Osteoblast (primary cell): Measurements from ENCODE around the gene ULK4. TPM values are rescaled to one million over a fixed set of nuclear protein-coding genes. Genes with fewer than 3 reads are reported as not detected.
A peak's percentile ranks its signal among the peaks of the same experiment; 100 is the strongest.

Experiments used
- DNase-seq: peaks from one replicate; pipeline ENCODE4 v3.0.0; 2011; ENCODE audit warnings: low spot score, mixed read lengths; ENCODE audit not compliant: insufficient read length; ENCODE audit errors: missing footprints
- H2AFZ ChIP-seq: 2 replicates; pipeline ENCODE4 v1.6.0; 2011; ENCODE audit warnings: mild to moderate bottlenecking, low read length
- H3K27ac ChIP-seq: 2 replicates; pipeline ENCODE4 v1.5.1; 2011; ENCODE audit warnings: mild to moderate bottlenecking, low read depth, low read length, moderate library complexity
- H3K27me3 ChIP-seq: 2 replicates; pipeline ENCODE4 v1.6.0; 2012; ENCODE audit warnings: mild to moderate bottlenecking, control low read depth, inconsistent platforms, low read length, moderate library complexity; ENCODE audit not compliant: insufficient read depth
- H3K36me3 ChIP-seq: 2 replicates; pipeline ENCODE4 v1.5.1; 2011; ENCODE audit warnings: mild to moderate bottlenecking, low read length, control low read depth, moderate library complexity; ENCODE audit not compliant: insufficient read depth
- H3K4me1 ChIP-seq: 2 replicates; pipeline ENCODE4 v1.5.1; 2011; ENCODE audit warnings: mild to moderate bottlenecking, low read length, control low read depth, moderate library complexity; ENCODE audit not compliant: insufficient read depth
- H3K4me2 ChIP-seq: 2 replicates; pipeline ENCODE4 v1.6.0; 2011; ENCODE audit warnings: mild to moderate bottlenecking, low read length; ENCODE audit not compliant: insufficient read depth
- H3K4me3 ChIP-seq: fragments of 200-600 bp; sonication (generic); 3 replicates; pipeline ENCODE4 v1.5.1; 2012; ENCODE audit warnings: mild to moderate bottlenecking, low read length, inconsistent platforms; ENCODE audit not compliant: insufficient read depth
- H3K79me2 ChIP-seq: 2 replicates; pipeline ENCODE4 v1.6.0; 2012; ENCODE audit warnings: mild to moderate bottlenecking, low read length, control low read depth, inconsistent platforms; ENCODE audit not compliant: insufficient read depth
- H3K9me3 ChIP-seq: 2 replicates; pipeline ENCODE4 v1.5.1; 2011; ENCODE audit warnings: low read depth, low read length, control low read depth
- H4K20me1 ChIP-seq: 2 replicates; pipeline ENCODE4 v1.6.0; 2012; ENCODE audit warnings: mild to moderate bottlenecking, low read length, control low read depth; ENCODE audit not compliant: insufficient read depth
- CTCF ChIP-seq: IDR thresholded peaks from 2 replicates; pipeline ENCODE4 v1.5.1; 2011; ENCODE audit warnings: mild to moderate bottlenecking, low read depth, low read length, moderate library complexity; ENCODE audit errors: extremely low read depth
- total RNA-seq: library from RNA; depleted of rRNA; stranded (reverse); fragments of >200 nt; gene quantifications from 2 replicates; pipeline ENCODE4 v1.2.3, GENCODE V29; 2012

ULK4 gene
- total RNA-seq, 1 donor = 20.6 TPM

- Histone ChIP-seq H3K79me2 (peaks cover 16% of the 10 kb centered on the region), H3K27ac (peak overlapping the region; percentile 93), H3K4me1 (peaks cover 11% of the 10 kb centered on the region), H3K4me3 (peak overlapping the region; percentile 96), H3K27me3 (no peaks in the 10 kb centered on the region), H4K20me1 (no peaks in the 10 kb centered on the region), H2AFZ (peak overlapping the region; percentile 96), H3K36me3 (no peaks in the 10 kb centered on the region), H3K9me3 (no peaks in the 10 kb centered on the region), H3K4me2 (peak overlapping the region; percentile 94)
- TF ChIP-seq CTCF = no peak
- DNase-seq = peak; percentile 74
Measured at GRCh38 chr3:41960826-41961750, 815 bp downstream of the ULK4 start.

- no peak for DNase-seq
- no peak overlapping the region for H2AFZ ChIP-seq
- no peak overlapping the region for H3K4me2 ChIP-seq
- H3K4me3 ChIP-seq = no peak overlapping the region
- no peaks in the 10 kb centered on the region for H3K27me3 ChIP-seq
- H3K4me1 ChIP-seq = peaks cover 6% of the 10 kb centered on the region
- H3K79me2 ChIP-seq = peaks cover 19% of the 10 kb centered on the region
- no peak for TF ChIP-seq CTCF
- H3K36me3 ChIP-seq = no peaks in the 10 kb centered on the region
- H3K9me3 ChIP-seq = no peaks in the 10 kb centered on the region
- H4K20me1 ChIP-seq = no peaks in the 10 kb centered on the region
- no peak overlapping the region for H3K27ac ChIP-seq
Measured at GRCh38 chr3:41956574-41956973, 5.3 kb downstream of the ULK4 start.

- H3K27ac ChIP-seq = no peak overlapping the region
- no peak for DNase-seq
- H3K27me3 ChIP-seq = no peaks in the 10 kb centered on the region
- H3K4me3 ChIP-seq = no peak overlapping the region
- H3K4me2 ChIP-seq = no peak overlapping the region
- no peak for TF ChIP-seq CTCF
- no peak overlapping the region for H2AFZ ChIP-seq
- H4K20me1 ChIP-seq = no peaks in the 10 kb centered on the region
- H3K79me2 ChIP-seq = peaks cover 13% of the 10 kb centered on the region
- no peaks in the 10 kb centered on the region for H3K9me3 ChIP-seq
- no peaks in the 10 kb centered on the region for H3K36me3 ChIP-seq
- H3K4me1 ChIP-seq = no peaks in the 10 kb centered on the region
Measured at GRCh38 chr3:41955192-41955591, 6.7 kb downstream of the ULK4 start.

GRCh38 chr3:41943311-41943843 lies 18.5 kb downstream of the ULK4 start:
- no peaks in the 10 kb centered on the region for H3K4me1 ChIP-seq
- H3K79me2 ChIP-seq = no peaks in the 10 kb centered on the region
- H3K27me3 ChIP-seq = no peaks in the 10 kb centered on the region
- no peaks in the 10 kb centered on the region for H3K9me3 ChIP-seq
- no peak overlapping the region for H2AFZ ChIP-seq
- no peak overlapping the region for H3K4me2 ChIP-seq
- no peaks in the 10 kb centered on the region for H4K20me1 ChIP-seq
- TF ChIP-seq CTCF = no peak
- no peaks in the 10 kb centered on the region for H3K36me3 ChIP-seq
- DNase-seq = no peak
- no peak overlapping the region for H3K27ac ChIP-seq
- no peak overlapping the region for H3K4me3 ChIP-seq
